Medulla oblongata (tissue), 1 donor: ENCODE data around the gene SLC12A9.
A peak's percentile ranks its signal among the peaks of the same experiment; 100 is the strongest.

Experiments
- DNase-seq: peaks from one replicate; pipeline ENCODE4 v3.0.0-alpha.2; 2015; ENCODE audit errors: extremely low spot score

The SLC12A9 gene

DNA sequence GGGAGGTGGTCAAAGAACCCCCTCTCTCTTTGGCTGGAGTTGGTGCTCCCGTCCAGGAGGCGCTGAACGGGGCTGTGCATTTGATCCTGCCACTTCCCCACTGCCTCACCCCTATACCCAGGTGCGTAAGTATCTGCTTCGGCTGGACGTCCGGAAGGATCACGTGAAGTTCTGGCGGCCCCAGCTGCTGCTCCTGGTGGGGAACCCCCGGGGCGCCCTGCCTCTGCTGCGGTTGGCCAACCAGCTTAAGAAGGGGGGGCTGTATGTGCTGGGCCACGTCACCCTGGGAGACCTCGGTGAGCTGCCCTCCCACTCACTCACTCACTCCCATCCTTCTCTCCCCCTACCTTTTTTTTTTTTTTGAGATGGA, 9.1 kb downstream of the SLC12A9 start:
- no peak for DNase-seq

GRCh38 chr7:100863406-100863950, 11.0 kb downstream of the SLC12A9 start:
- DNase-seq: peak; percentile 72

DNA sequence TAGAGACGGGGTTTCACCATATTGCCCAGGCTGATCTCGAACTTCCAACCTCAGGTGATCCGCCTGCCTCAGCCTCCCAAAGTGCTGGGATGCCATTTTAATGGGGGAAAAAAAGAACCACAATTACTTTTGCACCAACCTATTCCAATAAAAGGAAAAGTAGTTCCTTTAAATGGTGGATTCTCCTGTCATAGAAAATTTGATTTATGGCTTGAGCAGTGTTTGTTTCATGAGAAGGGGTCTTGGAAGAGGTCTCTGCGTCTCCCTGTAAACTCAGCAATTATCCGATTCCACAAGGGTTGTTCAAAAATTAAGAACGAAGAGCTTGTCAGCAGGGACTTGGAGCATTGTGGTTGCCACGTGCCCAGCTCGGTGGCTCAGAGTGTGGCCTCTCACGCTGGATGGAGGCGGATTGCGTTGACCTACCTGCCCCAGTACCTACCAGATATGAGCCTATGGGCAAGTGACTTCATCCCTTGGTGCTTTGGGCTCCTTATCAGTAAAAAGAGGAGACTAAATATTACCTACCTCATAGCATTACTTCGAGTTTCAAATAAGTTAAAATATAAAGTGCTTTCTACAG, 11.8 kb downstream of the SLC12A9 start:
- no peak for DNase-seq

GRCh38 chr7:100865372-100865911, 12.9 kb downstream of the SLC12A9 start:
- no peak for DNase-seq

GRCh38 chr7:100865938-100866728, 13.6 kb downstream of the SLC12A9 start:
- peak; percentile 83 for DNase-seq

GRCh38 chr7:100866729-100867039, 14.2 kb downstream of the SLC12A9 start:
- DNase-seq: no peak

GRCh38 chr7:100867040-100867775, 14.7 kb downstream of the SLC12A9 start, which contains the start of gene TRIP6:
Gene TRIP6, plus strand, starts transcription at chr7:100867387. Its CDS starts 111 bp downstream, at chr7:100867498.
- peak; percentile 95 for DNase-seq

GRCh38 chr7:100867776-100868485, 15.4 kb downstream of the SLC12A9 start:
- no peak for DNase-seq

GRCh38 chr7:100873599-100874299, 21.2 kb downstream of the SLC12A9 start:
- no peak for DNase-seq

- DNase-seq: no peak
Observed at GRCh38 chr7:100874300-100874576, 21.7 kb downstream of the SLC12A9 start.

- peak; percentile 99 for DNase-seq
Observed at GRCh38 chr7:100874577-100875355, 22.3 kb downstream of the SLC12A9 start, which contains the start of gene SRRT. Gene SRRT, plus strand, starts transcription at chr7:100875103. Its CDS starts 488 bp downstream, at chr7:100875591.

GRCh38 chr7:100875356-100875751, 22.8 kb downstream of the SLC12A9 start:
- no peak for DNase-seq

- no peak for DNase-seq
Observed at GRCh38 chr7:100878013-100878412, 25.5 kb downstream of the SLC12A9 start.

DNA sequence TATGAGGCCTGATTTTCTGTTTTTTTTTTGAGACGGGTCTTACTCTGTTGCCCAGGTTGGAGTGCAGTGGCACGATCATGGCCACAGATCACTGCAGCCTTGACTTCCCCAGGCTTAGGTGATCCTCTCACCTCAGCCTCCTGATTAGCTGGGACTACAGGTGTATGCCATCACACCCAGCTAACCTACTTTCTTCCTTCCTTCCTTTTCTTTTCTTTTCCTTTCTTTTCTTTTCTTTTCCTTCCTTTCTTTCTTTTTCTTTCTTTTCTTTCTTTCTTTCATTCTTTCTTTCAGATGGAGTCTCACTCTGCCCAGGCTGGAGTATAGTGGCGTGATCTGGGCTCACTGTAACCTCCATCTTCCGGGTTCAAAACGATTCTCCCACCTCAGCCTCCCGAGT, 26.2 kb downstream of the SLC12A9 start:
- DNase-seq: no peak

DNA sequence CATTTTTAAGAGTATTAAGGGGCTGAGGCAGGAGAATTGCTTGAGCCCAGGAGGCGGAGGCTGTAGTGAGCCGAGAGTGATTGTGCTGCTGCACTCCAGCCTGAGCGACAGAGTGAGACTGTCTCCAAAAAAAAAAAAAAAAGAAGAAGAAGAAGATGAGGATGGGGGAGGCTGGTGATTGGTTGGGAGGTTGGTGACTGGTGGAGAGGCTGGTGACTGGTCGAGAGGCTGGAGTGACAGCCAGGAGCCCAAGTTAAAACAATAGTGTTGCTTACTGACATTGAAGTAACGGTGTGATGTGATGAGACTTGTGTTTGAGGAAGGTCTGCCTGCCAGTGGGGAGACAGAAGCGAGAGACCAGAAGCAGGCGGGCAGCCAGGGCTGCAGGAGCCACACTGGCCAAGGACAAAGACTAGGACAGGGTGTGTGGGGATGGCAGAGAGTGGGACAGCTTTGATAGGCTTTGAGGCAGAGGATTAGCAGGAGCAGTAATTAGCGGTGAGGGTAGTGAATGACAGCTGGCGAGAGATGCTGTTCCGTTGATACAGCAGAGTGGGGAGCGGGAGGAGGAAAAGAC, 27.3 kb downstream of the SLC12A9 start:
- peak; percentile 77 for DNase-seq

- peak; percentile 66 for DNase-seq
Observed at GRCh38 chr7:100880645-100881044, 28.1 kb downstream of the SLC12A9 start.

- DNase-seq: no peak
Observed at GRCh38 chr7:100881136-100881535, 28.6 kb downstream of the SLC12A9 start.

DNA sequence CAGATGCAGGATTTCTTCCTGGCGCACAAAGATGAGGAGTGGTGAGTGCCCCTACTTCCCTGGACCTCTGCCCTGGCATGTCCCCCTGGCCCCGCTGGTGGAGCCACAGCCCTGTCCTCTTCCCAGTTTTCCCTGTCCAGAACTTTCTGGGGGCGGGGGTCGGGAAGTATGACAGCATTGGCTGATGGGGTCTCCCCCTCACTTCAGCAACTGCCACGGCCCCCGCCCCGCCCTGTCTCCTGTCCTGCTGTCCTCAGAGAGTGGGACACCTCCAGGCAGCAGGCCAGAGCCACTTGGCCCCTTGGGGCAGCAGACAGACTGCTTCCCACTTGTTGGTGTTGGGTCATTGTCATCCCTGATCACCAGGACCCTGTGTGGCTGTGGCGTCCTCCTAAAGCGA, 29.7 kb downstream of the SLC12A9 start:
- no peak for DNase-seq

DNA sequence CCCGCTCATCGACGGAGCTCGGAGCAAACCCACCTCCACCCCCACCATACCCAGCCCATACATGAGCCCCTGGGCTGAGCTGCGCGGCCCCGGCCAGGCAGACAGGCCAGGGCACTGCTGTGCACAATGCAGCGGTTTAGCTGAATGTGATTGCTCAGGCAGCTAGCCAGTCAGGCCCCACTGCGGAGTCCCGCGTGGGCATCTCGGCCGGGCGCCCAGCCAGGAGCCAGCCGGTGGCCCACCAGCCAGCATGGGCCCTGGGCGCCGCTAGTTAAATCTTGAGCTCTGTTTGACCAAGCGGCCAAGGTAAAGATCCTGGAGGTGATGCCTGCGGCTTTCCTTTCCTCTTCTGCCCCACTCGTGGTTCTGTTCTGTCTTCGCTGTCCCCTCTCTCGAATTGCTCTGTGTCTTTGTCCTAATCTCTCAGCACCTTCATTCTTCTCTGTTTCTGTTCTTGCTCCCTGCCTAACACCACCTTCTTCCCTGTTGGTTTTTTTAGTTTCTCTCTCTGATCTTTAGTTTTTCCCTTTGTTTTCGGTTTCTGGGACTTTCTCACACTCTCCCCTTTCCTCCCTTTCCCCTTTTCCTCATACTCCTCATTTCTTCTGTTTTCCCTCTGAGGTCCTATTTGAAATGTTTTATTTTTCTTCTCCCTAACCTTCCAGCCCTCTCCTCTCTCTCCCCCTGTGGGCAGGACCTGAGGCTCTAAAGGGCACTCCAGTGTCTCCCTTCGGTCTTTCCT, 30.4 kb downstream of the SLC12A9 start:
- no peak for DNase-seq
